GM21529 (cell line): ENCODE measurements around the gene SH3GL3.

ENCODE experiments used
- ATAC-seq: cut with Tn5 transposase; IDR thresholded peaks from one replicate; pipeline ENCODE4 v1.9.1; 2021; ENCODE audit not compliant: unreplicated experiment

Gene SH3GL3

GRCh38 chr15:83462026-83462425, 14.9 kb downstream of the SH3GL3 start:
- ATAC-seq = no peak

GRCh38 chr15:83462953-83463433, 15.9 kb downstream of the SH3GL3 start:
- ATAC-seq = no peak

GRCh38 chr15:83470887-83471286, 23.7 kb downstream of the SH3GL3 start:
- no peak for ATAC-seq

- ATAC-seq = no peak
These were observed 24.2 kb downstream of the SH3GL3 start for GRCh38 chr15:83471307-83471866.

GRCh38 chr15:83472151-83472550, 25.0 kb downstream of the SH3GL3 start:
- ATAC-seq = no peak

GRCh38 chr15:83472797-83473196, 25.7 kb downstream of the SH3GL3 start:
- ATAC-seq = no peak

GRCh38 chr15:83474578-83474977, 27.4 kb downstream of the SH3GL3 start:
- no peak for ATAC-seq

- ATAC-seq = no peak
These were observed 28.4 kb downstream of the SH3GL3 start for GRCh38 chr15:83475551-83475950.

- ATAC-seq = no peak
These were observed 28.9 kb downstream of the SH3GL3 start for GRCh38 chr15:83476066-83476465.

GRCh38 chr15:83476708-83477107, 29.6 kb downstream of the SH3GL3 start:
- ATAC-seq = no peak

- no peak for ATAC-seq
These were observed 30.1 kb downstream of the SH3GL3 start for GRCh38 chr15:83477172-83477807.

GRCh38 chr15:83477808-83478537, 30.8 kb downstream of the SH3GL3 start:
- ATAC-seq = no peak

GRCh38 chr15:83483612-83484011, 36.5 kb downstream of the SH3GL3 start:
- ATAC-seq = no peak

- no peak for ATAC-seq
These were observed 37.5 kb downstream of the SH3GL3 start for GRCh38 chr15:83484636-83485035.

- ATAC-seq = no peak
These were observed 39.2 kb downstream of the SH3GL3 start for GRCh38 chr15:83486363-83486762.

- no peak for ATAC-seq
These were observed 40.4 kb downstream of the SH3GL3 start for GRCh38 chr15:83487519-83487918.

GRCh38 chr15:83489690-83490089, 42.5 kb downstream of the SH3GL3 start:
- no peak for ATAC-seq

- ATAC-seq = no peak
These were observed 44.3 kb downstream of the SH3GL3 start for GRCh38 chr15:83491486-83491885.

GRCh38 chr15:83496766-83497165, 49.6 kb downstream of the SH3GL3 start:
- ATAC-seq = no peak

GRCh38 chr15:83498374-83498773, 51.2 kb downstream of the SH3GL3 start:
- ATAC-seq = no peak

GRCh38 chr15:83498801-83499200, 51.7 kb downstream of the SH3GL3 start:
- no peak for ATAC-seq

- no peak for ATAC-seq
These were observed 52.3 kb downstream of the SH3GL3 start for GRCh38 chr15:83499476-83499875.
